ENCODE results near the gene DPY19L1. TPM values are rescaled to one million over a fixed set of nuclear protein-coding genes. Genes with fewer than 3 reads are reported as not detected.
"Not testable (repeated sequence)": the region's sequence is repeated elsewhere in the genome, so short reads cannot be mapped to it uniquely, and the experiment has no call there.

Gene DPY19L1
- total RNA-seq, 1 experiment from 2014 or later = 15.3 TPM

GRCh38 chr7:35035511-35035961, 1.7 kb downstream of the DPY19L1 start:
- peak; percentile 72 for DNase-seq (ENCODE audit: low spot score)

- no peak for DNase-seq (ENCODE audit: low spot score)
Measured at GRCh38 chr7:35032166-35032565, 5.1 kb downstream of the DPY19L1 start.

- no peak for DNase-seq (ENCODE audit: low spot score)
Measured at GRCh38 chr7:35030848-35031247, 6.4 kb downstream of the DPY19L1 start.

GRCh38 chr7:35029311-35029710, 8.0 kb downstream of the DPY19L1 start:
- no peak for DNase-seq (ENCODE audit: low spot score)

- DNase-seq (ENCODE audit: low spot score) = no peak
Measured at GRCh38 chr7:35026150-35026549, 11.1 kb downstream of the DPY19L1 start.

- DNase-seq (ENCODE audit: low spot score) = no peak
Measured at GRCh38 chr7:35025369-35025870, 11.9 kb downstream of the DPY19L1 start.

- DNase-seq (ENCODE audit: low spot score) = no peak
Measured at GRCh38 chr7:35024298-35024697, 13.0 kb downstream of the DPY19L1 start.

GRCh38 chr7:35022725-35023124, 14.6 kb downstream of the DPY19L1 start:
- no peak for DNase-seq (ENCODE audit: low spot score)

- DNase-seq (ENCODE audit: low spot score) = no peak
Measured at GRCh38 chr7:35021445-35021844, 15.8 kb downstream of the DPY19L1 start.

GRCh38 chr7:35019801-35020200, 17.5 kb downstream of the DPY19L1 start:
- no peak for DNase-seq (ENCODE audit: low spot score)

- DNase-seq (ENCODE audit: low spot score) = no peak
Measured at GRCh38 chr7:35019179-35019729, 18.0 kb downstream of the DPY19L1 start.

- DNase-seq (ENCODE audit: low spot score) = no peak
Measured at GRCh38 chr7:35015346-35015859, 21.9 kb downstream of the DPY19L1 start.

GRCh38 chr7:35012160-35012559, 25.1 kb downstream of the DPY19L1 start:
- no peak for DNase-seq (ENCODE audit: low spot score)

GRCh38 chr7:35011085-35011484, 26.2 kb downstream of the DPY19L1 start:
- DNase-seq (ENCODE audit: low spot score) = no peak

- DNase-seq (ENCODE audit: low spot score) = no peak
Measured at GRCh38 chr7:35007768-35008167, 29.5 kb downstream of the DPY19L1 start.

GRCh38 chr7:35004531-35005095, 32.7 kb downstream of the DPY19L1 start:
- DNase-seq (ENCODE audit: low spot score) = peak; percentile 52

GRCh38 chr7:35003679-35004303, 33.5 kb downstream of the DPY19L1 start:
- peak; percentile 98 for DNase-seq (ENCODE audit: low spot score)

- not testable (repeated sequence) for DNase-seq (ENCODE audit: low spot score)
Measured at GRCh38 chr7:35003177-35003650, 34.1 kb downstream of the DPY19L1 start.

GRCh38 chr7:34998335-34998734, 39.0 kb downstream of the DPY19L1 start:
- not testable (repeated sequence) for DNase-seq (ENCODE audit: low spot score)

- DNase-seq (ENCODE audit: low spot score) = not testable (repeated sequence)
Measured at GRCh38 chr7:34996423-34997090, 40.7 kb downstream of the DPY19L1 start.

- DNase-seq (ENCODE audit: low spot score) = no peak
Measured at GRCh38 chr7:34995757-34996156, 41.5 kb downstream of the DPY19L1 start.

Measured in HT-29 (cell line).